ENCODE data around the gene PC. TPM values are rescaled to one million over a fixed set of nuclear protein-coding genes. Genes with fewer than 3 reads are reported as not detected.
A peak's percentile ranks its signal among the peaks of the same experiment; 100 is the strongest.
"Not testable (repeated sequence)": the region's sequence is repeated elsewhere in the genome, so short reads cannot be mapped to it uniquely, and the experiment has no call there.

PC gene
- polyA plus RNA-seq, 3 donors: 4.6 to 7.1 (median 6.0) TPM

DNA sequence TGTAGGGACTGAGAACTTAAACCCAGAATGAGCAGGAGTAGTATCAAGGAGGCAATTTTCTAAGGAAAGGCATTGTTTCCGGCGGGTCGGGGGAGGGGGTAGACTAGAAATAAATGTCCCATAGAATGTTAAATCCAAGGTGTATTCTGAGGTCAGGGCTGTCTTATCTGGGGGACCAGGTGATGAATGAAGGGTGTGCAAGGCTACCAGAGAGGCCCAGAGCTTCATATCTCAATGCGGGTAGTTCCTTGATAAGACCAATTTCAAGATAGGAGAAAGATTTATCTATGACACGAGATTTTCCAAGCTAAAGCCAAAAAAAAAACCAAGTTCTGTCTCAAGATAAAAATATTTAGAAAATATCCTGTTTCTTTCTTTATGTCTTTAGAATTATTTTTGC lies 123.2 kb downstream of the PC start:
- Mint-ChIP-seq H3K4me3 (no peak overlapping the region), H3K36me3 (peaks cover under 1 to 11% of the 10 kb centered on the region in 2 donors), H3K27me3 (ENCODE audit: low read depth in 3 of 3) (peaks cover 0 to 4% (median 0%) of the 10 kb centered on the region in 3 donors), H3K4me1 (peaks cover 5% of the 10 kb centered on the region), H3K9me3 (no peaks in the 10 kb centered on the region), H3K27ac (peak overlapping the region in 1 of 7 donors; percentile 46)
- DNase-seq: no peak
- Histone ChIP-seq H3K36me3 (replicated peaks in 1 of 2; ENCODE audit: control insufficient read depth in 1 of 2, insufficient read depth in 2 of 2, low read length in 2 of 2) (peaks cover 3 to 12% of the 10 kb centered on the region in 2 donors), H3K79me2 (ENCODE audit: insufficient read depth, low read length) (peaks cover 6% of the 10 kb centered on the region), H4K20me1 (ENCODE audit: insufficient read depth, low read length) (peaks cover 29% of the 10 kb centered on the region), H3K27ac (ENCODE audit: low read depth in 1 of 2, low read length in 2 of 2) (no peak overlapping the region), H3K9ac (ENCODE audit: insufficient read depth, low read length, poor library complexity, severe bottlenecking) (no peak overlapping the region), H3K9me3 (replicated peaks in 1 of 2; ENCODE audit: control insufficient read depth in 1 of 2, insufficient read depth in 1 of 2, low read length in 2 of 2) (no peaks in the 10 kb centered on the region), H3K4me2 (replicated peaks; ENCODE audit: extremely low read depth, low read length, poor library complexity, severe bottlenecking) (no peak overlapping the region), H3K27me3 (ENCODE audit: control insufficient read depth in 2 of 2, insufficient read depth in 2 of 2, low read length in 2 of 2) (no peaks in the 10 kb centered on the region), H3K4me1 (ENCODE audit: control insufficient read depth in 1 of 2, insufficient read depth in 2 of 2, low read length in 2 of 2) (no peaks in the 10 kb centered on the region), H3K4me3 (replicated peaks in 1 of 3; ENCODE audit: low read depth in 2 of 3, low read length in 3 of 3) (no peak overlapping the region), H2AFZ (ENCODE audit: insufficient read depth, low read depth, low read length, poor library complexity, severe bottlenecking) (no peak overlapping the region)
- intact Hi-C loops (cut with micrococcal nuclease): loop anchor here (1.0 to 10.0 kb wide), 5 partner anchors 140 to 428 kb away; no protein-coding TSS in a partner anchor
- 88% methylated on average over 3 of the region's 5 CpGs for WGBS (ENCODE audit: insufficient coverage)
- TF ChIP-seq, protein P1, sequence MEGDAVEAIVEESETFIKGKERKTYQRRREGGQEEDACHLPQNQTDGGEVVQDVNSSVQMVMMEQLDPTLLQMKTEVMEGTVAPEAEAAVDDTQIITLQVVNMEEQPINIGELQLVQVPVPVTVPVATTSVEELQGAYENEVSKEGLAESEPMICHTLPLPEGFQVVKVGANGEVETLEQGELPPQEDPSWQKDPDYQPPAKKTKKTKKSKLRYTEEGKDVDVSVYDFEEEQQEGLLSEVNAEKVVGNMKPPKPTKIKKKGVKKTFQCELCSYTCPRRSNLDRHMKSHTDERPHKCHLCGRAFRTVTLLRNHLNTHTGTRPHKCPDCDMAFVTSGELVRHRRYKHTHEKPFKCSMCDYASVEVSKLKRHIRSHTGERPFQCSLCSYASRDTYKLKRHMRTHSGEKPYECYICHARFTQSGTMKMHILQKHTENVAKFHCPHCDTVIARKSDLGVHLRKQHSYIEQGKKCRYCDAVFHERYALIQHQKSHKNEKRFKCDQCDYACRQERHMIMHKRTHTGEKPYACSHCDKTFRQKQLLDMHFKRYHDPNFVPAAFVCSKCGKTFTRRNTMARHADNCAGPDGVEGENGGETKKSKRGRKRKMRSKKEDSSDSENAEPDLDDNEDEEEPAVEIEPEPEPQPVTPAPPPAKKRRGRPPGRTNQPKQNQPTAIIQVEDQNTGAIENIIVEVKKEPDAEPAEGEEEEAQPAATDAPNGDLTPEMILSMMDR (IDR thresholded peaks at IDR 0.05): no peak

DNA sequence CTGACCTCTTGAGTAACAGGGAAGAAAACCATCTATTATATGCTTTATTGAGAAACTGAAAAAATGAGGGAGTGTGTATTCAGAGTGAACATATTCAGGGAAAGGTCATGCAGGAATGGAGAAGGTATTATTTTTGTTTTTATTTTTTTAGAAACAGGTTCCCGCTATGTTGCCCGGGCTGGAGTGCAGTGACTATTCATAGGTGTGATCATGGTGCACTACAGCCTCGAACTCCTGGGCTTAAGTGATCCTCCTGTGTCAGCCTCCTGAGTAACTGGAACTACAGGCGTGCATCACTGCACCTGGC lies 123.7 kb downstream of the PC start:
- no peak overlapping the region for H3K4me3 ChIP-seq (replicated peaks in 1 of 3; ENCODE audit: low read depth in 2 of 3, low read length in 3 of 3)
- Mint-ChIP-seq H3K36me3 (peaks cover 0 to 11% of the 10 kb centered on the region in 2 donors), H3K9me3 (no peaks in the 10 kb centered on the region), H3K4me1 (peaks cover 4% of the 10 kb centered on the region), H3K4me3 (no peak overlapping the region), H3K27me3 (ENCODE audit: low read depth in 3 of 3) (peaks cover 0 to 4% (median 0%) of the 10 kb centered on the region in 3 donors), H3K27ac (peak overlapping the region in 1 of 7 donors; percentile 46)
- H3K36me3 ChIP-seq (replicated peaks in 1 of 2; ENCODE audit: control insufficient read depth in 1 of 2, insufficient read depth in 2 of 2, low read length in 2 of 2): peaks cover 3 to 12% of the 10 kb centered on the region in 2 donors
- WGBS (ENCODE audit: insufficient coverage): 84% methylated on average over 4 of the region's 4 CpGs
- H3K27ac ChIP-seq (ENCODE audit: low read depth in 1 of 2, low read length in 2 of 2): no peak overlapping the region
- no peak overlapping the region for H3K4me2 ChIP-seq (replicated peaks; ENCODE audit: extremely low read depth, low read length, poor library complexity, severe bottlenecking)
- intact Hi-C loops (cut with micrococcal nuclease): loop anchor here (2.0 to 10.0 kb wide), 4 partner anchors 140 to 427 kb away; no protein-coding TSS in a partner anchor
- no peaks in the 10 kb centered on the region for H3K4me1 ChIP-seq (ENCODE audit: control insufficient read depth in 1 of 2, insufficient read depth in 2 of 2, low read length in 2 of 2)
- H4K20me1 ChIP-seq (ENCODE audit: insufficient read depth, low read length): peaks cover 25% of the 10 kb centered on the region
- no peak overlapping the region for H2AFZ ChIP-seq (ENCODE audit: insufficient read depth, low read depth, low read length, poor library complexity, severe bottlenecking)
- no peaks in the 10 kb centered on the region for H3K27me3 ChIP-seq (ENCODE audit: control insufficient read depth in 2 of 2, insufficient read depth in 2 of 2, low read length in 2 of 2)
- no peak overlapping the region for H3K9ac ChIP-seq (ENCODE audit: insufficient read depth, low read length, poor library complexity, severe bottlenecking)
- H3K9me3 ChIP-seq (replicated peaks in 1 of 2; ENCODE audit: control insufficient read depth in 1 of 2, insufficient read depth in 1 of 2, low read length in 2 of 2): no peaks in the 10 kb centered on the region
- no peak for DNase-seq
- peaks cover 2% of the 10 kb centered on the region for H3K79me2 ChIP-seq (ENCODE audit: insufficient read depth, low read length)
- TF ChIP-seq, protein P1 (IDR thresholded peaks at IDR 0.05): peak; percentile 18

DNA sequence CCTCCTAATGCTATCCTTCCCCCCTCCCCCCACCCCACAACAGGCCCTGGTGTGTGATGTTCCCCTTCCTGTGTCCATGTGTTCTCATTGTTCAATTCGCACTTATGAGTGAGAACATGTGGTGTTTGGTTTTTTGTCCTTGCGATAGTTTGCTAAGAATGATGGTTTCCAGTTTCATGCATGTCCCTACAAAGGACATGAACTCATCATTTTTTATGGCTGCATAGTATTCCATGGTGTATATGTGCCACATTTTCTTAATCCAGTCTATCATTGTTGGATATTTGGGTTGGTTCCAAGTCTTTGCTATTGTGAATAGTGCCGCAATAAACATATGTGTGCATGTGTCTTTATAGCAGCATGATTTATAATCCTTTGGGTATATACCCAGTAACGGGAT lies 133.6 kb downstream of the PC start:
- H3K27ac ChIP-seq (ENCODE audit: low read depth in 1 of 2, low read length in 2 of 2); H3K4me3 ChIP-seq (replicated peaks in 1 of 3; ENCODE audit: low read depth in 2 of 3, low read length in 3 of 3); H3K36me3 ChIP-seq (replicated peaks in 1 of 2; ENCODE audit: control insufficient read depth in 1 of 2, insufficient read depth in 2 of 2, low read length in 2 of 2); H3K27me3 Mint-ChIP-seq (ENCODE audit: low read depth in 3 of 3); H3K9ac ChIP-seq (ENCODE audit: insufficient read depth, low read length, poor library complexity, severe bottlenecking); H3K79me2 ChIP-seq (ENCODE audit: insufficient read depth, low read length); H3K4me3 Mint-ChIP-seq; H3K36me3 Mint-ChIP-seq; intact Hi-C loops (cut with micrococcal nuclease); H2AFZ ChIP-seq (ENCODE audit: insufficient read depth, low read depth, low read length, poor library complexity, severe bottlenecking); H3K9me3 ChIP-seq (replicated peaks in 1 of 2; ENCODE audit: control insufficient read depth in 1 of 2, insufficient read depth in 1 of 2, low read length in 2 of 2); H3K4me1 Mint-ChIP-seq; H3K27ac Mint-ChIP-seq; H3K4me1 ChIP-seq (ENCODE audit: control insufficient read depth in 1 of 2, insufficient read depth in 2 of 2, low read length in 2 of 2); H3K9me3 Mint-ChIP-seq; H4K20me1 ChIP-seq (ENCODE audit: insufficient read depth, low read length); DNase-seq; H3K4me2 ChIP-seq (replicated peaks; ENCODE audit: extremely low read depth, low read length, poor library complexity, severe bottlenecking); H3K27me3 ChIP-seq (ENCODE audit: control insufficient read depth in 2 of 2, insufficient read depth in 2 of 2, low read length in 2 of 2): not testable (repeated sequence)
- WGBS (ENCODE audit: insufficient coverage): 100% methylated on average over 1 of the region's 4 CpGs
